Measurements from ENCODE around the gene SMOC1.

SMOC1 gene

GRCh38 chr14:69932391-69932790 is 53.2 kb downstream of the SMOC1 start:
- H3K27me3 ChIP-seq (ENCODE audit: control insufficient read depth in 1 of 2, insufficient read depth in 2 of 2, low read length in 2 of 2): no peaks in the 10 kb centered on the region
- H3K36me3 ChIP-seq (ENCODE audit: insufficient read depth, low read length): no peaks in the 10 kb centered on the region
- H3K27ac ChIP-seq (ENCODE audit: low read depth, low read length): no peak overlapping the region
- no peak overlapping the region for H3K4me3 ChIP-seq (ENCODE audit: low read depth in 1 of 2, low read length in 2 of 2)
- no peak overlapping the region for H3K9ac ChIP-seq (ENCODE audit: low read length)
- no peaks in the 10 kb centered on the region for H3K9me3 ChIP-seq (ENCODE audit: low read length)
- H3K4me1 ChIP-seq (ENCODE audit: insufficient read depth, low read length): no peaks in the 10 kb centered on the region

GRCh38 chr14:69933623-69934275 is 54.5 kb downstream of the SMOC1 start:
- no peak overlapping the region for H3K4me3 ChIP-seq (ENCODE audit: low read depth in 1 of 2, low read length in 2 of 2)
- H3K27me3 ChIP-seq (ENCODE audit: control insufficient read depth in 1 of 2, insufficient read depth in 2 of 2, low read length in 2 of 2): no peaks in the 10 kb centered on the region
- H3K27ac ChIP-seq (ENCODE audit: low read depth, low read length): no peak overlapping the region
- H3K36me3 ChIP-seq (ENCODE audit: insufficient read depth, low read length): no peaks in the 10 kb centered on the region
- no peaks in the 10 kb centered on the region for H3K4me1 ChIP-seq (ENCODE audit: insufficient read depth, low read length)
- H3K9me3 ChIP-seq (ENCODE audit: low read length): no peaks in the 10 kb centered on the region
- H3K9ac ChIP-seq (ENCODE audit: low read length): no peak overlapping the region

- Histone ChIP-seq H3K36me3 (ENCODE audit: insufficient read depth, low read length) (no peaks in the 10 kb centered on the region), H3K9me3 (ENCODE audit: low read length) (no peaks in the 10 kb centered on the region), H3K4me3 (ENCODE audit: low read depth in 1 of 2, low read length in 2 of 2) (no peak overlapping the region), H3K9ac (ENCODE audit: low read length) (no peak overlapping the region), H3K27ac (ENCODE audit: low read depth, low read length) (no peak overlapping the region), H3K4me1 (ENCODE audit: insufficient read depth, low read length) (no peaks in the 10 kb centered on the region), H3K27me3 (ENCODE audit: control insufficient read depth in 1 of 2, insufficient read depth in 2 of 2, low read length in 2 of 2) (no peaks in the 10 kb centered on the region)
Observed at GRCh38 chr14:69937367-69938081, 58.3 kb downstream of the SMOC1 start.

GRCh38 chr14:69938751-69939150 is 59.5 kb downstream of the SMOC1 start:
- no peaks in the 10 kb centered on the region for H3K4me1 ChIP-seq (ENCODE audit: insufficient read depth, low read length)
- H3K4me3 ChIP-seq (ENCODE audit: low read depth in 1 of 2, low read length in 2 of 2): no peak overlapping the region
- H3K27ac ChIP-seq (ENCODE audit: low read depth, low read length): no peak overlapping the region
- H3K36me3 ChIP-seq (ENCODE audit: insufficient read depth, low read length): no peaks in the 10 kb centered on the region
- no peaks in the 10 kb centered on the region for H3K27me3 ChIP-seq (ENCODE audit: control insufficient read depth in 1 of 2, insufficient read depth in 2 of 2, low read length in 2 of 2)
- no peaks in the 10 kb centered on the region for H3K9me3 ChIP-seq (ENCODE audit: low read length)
- no peak overlapping the region for H3K9ac ChIP-seq (ENCODE audit: low read length)

- no peak overlapping the region for H3K4me3 ChIP-seq (ENCODE audit: low read depth in 1 of 2, low read length in 2 of 2)
- H3K36me3 ChIP-seq (ENCODE audit: insufficient read depth, low read length): no peaks in the 10 kb centered on the region
- no peaks in the 10 kb centered on the region for H3K9me3 ChIP-seq (ENCODE audit: low read length)
- H3K4me1 ChIP-seq (ENCODE audit: insufficient read depth, low read length): no peaks in the 10 kb centered on the region
- no peak overlapping the region for H3K9ac ChIP-seq (ENCODE audit: low read length)
- no peaks in the 10 kb centered on the region for H3K27me3 ChIP-seq (ENCODE audit: control insufficient read depth in 1 of 2, insufficient read depth in 2 of 2, low read length in 2 of 2)
- H3K27ac ChIP-seq (ENCODE audit: low read depth, low read length): no peak overlapping the region
Observed at GRCh38 chr14:69941768-69942742, 62.8 kb downstream of the SMOC1 start.

- Histone ChIP-seq H3K27ac (ENCODE audit: low read depth, low read length) (no peak overlapping the region), H3K9me3 (ENCODE audit: low read length) (no peaks in the 10 kb centered on the region), H3K4me1 (ENCODE audit: insufficient read depth, low read length) (no peaks in the 10 kb centered on the region), H3K27me3 (ENCODE audit: control insufficient read depth in 1 of 2, insufficient read depth in 2 of 2, low read length in 2 of 2) (no peaks in the 10 kb centered on the region), H3K4me3 (ENCODE audit: low read depth in 1 of 2, low read length in 2 of 2) (no peak overlapping the region), H3K36me3 (ENCODE audit: insufficient read depth, low read length) (no peaks in the 10 kb centered on the region), H3K9ac (ENCODE audit: low read length) (no peak overlapping the region)
Observed at GRCh38 chr14:69943084-69943780, 64.0 kb downstream of the SMOC1 start.

GRCh38 chr14:69945347-69945746 is 66.1 kb downstream of the SMOC1 start:
- Histone ChIP-seq H3K27me3 (ENCODE audit: control insufficient read depth in 1 of 2, insufficient read depth in 2 of 2, low read length in 2 of 2) (no peaks in the 10 kb centered on the region), H3K36me3 (ENCODE audit: insufficient read depth, low read length) (no peaks in the 10 kb centered on the region), H3K9me3 (ENCODE audit: low read length) (no peaks in the 10 kb centered on the region)

GRCh38 chr14:69945912-69946311 is 66.7 kb downstream of the SMOC1 start:
- Histone ChIP-seq H3K4me1 (ENCODE audit: insufficient read depth, low read length) (no peaks in the 10 kb centered on the region), H3K27me3 (ENCODE audit: control insufficient read depth in 1 of 2, insufficient read depth in 2 of 2, low read length in 2 of 2) (no peaks in the 10 kb centered on the region), H3K36me3 (ENCODE audit: insufficient read depth, low read length) (no peaks in the 10 kb centered on the region), H3K9ac (ENCODE audit: low read length) (no peak overlapping the region), H3K4me3 (ENCODE audit: low read depth in 1 of 2, low read length in 2 of 2) (no peak overlapping the region), H3K27ac (ENCODE audit: low read depth, low read length) (no peak overlapping the region), H3K9me3 (ENCODE audit: low read length) (no peaks in the 10 kb centered on the region)

More at GRCh38 chr14:69945347-69945746, 66.1 kb downstream of the SMOC1 start:
- no peak overlapping the region for H3K27ac ChIP-seq (ENCODE audit: low read depth, low read length)
- H3K9ac ChIP-seq (ENCODE audit: low read length): no peak overlapping the region
- H3K4me1 ChIP-seq (ENCODE audit: insufficient read depth, low read length): no peaks in the 10 kb centered on the region
- H3K4me3 ChIP-seq (ENCODE audit: low read depth in 1 of 2, low read length in 2 of 2): no peak overlapping the region

GRCh38 chr14:69948351-69948750 is 69.1 kb downstream of the SMOC1 start:
- no peaks in the 10 kb centered on the region for H3K9me3 ChIP-seq (ENCODE audit: low read length)
- no peaks in the 10 kb centered on the region for H3K27me3 ChIP-seq (ENCODE audit: control insufficient read depth in 1 of 2, insufficient read depth in 2 of 2, low read length in 2 of 2)
- H3K27ac ChIP-seq (ENCODE audit: low read depth, low read length): no peak overlapping the region
- no peaks in the 10 kb centered on the region for H3K4me1 ChIP-seq (ENCODE audit: insufficient read depth, low read length)
- no peaks in the 10 kb centered on the region for H3K36me3 ChIP-seq (ENCODE audit: insufficient read depth, low read length)
- H3K9ac ChIP-seq (ENCODE audit: low read length): no peak overlapping the region
- no peak overlapping the region for H3K4me3 ChIP-seq (ENCODE audit: low read depth in 1 of 2, low read length in 2 of 2)

- H3K36me3 ChIP-seq (ENCODE audit: insufficient read depth, low read length): no peaks in the 10 kb centered on the region
- H3K9me3 ChIP-seq (ENCODE audit: low read length): no peaks in the 10 kb centered on the region
- no peak overlapping the region for H3K9ac ChIP-seq (ENCODE audit: low read length)
- H3K27me3 ChIP-seq (ENCODE audit: control insufficient read depth in 1 of 2, insufficient read depth in 2 of 2, low read length in 2 of 2): no peaks in the 10 kb centered on the region
- no peak overlapping the region for H3K27ac ChIP-seq (ENCODE audit: low read depth, low read length)
- H3K4me1 ChIP-seq (ENCODE audit: insufficient read depth, low read length): no peaks in the 10 kb centered on the region
- H3K4me3 ChIP-seq (ENCODE audit: low read depth in 1 of 2, low read length in 2 of 2): no peak overlapping the region
Observed at GRCh38 chr14:69951263-69951662, 72.0 kb downstream of the SMOC1 start.

GRCh38 chr14:69951935-69952334 is 72.7 kb downstream of the SMOC1 start:
- no peaks in the 10 kb centered on the region for H3K9me3 ChIP-seq (ENCODE audit: low read length)
- no peak overlapping the region for H3K4me3 ChIP-seq (ENCODE audit: low read depth in 1 of 2, low read length in 2 of 2)
- H3K27me3 ChIP-seq (ENCODE audit: control insufficient read depth in 1 of 2, insufficient read depth in 2 of 2, low read length in 2 of 2): no peaks in the 10 kb centered on the region
- H3K27ac ChIP-seq (ENCODE audit: low read depth, low read length): no peak overlapping the region
- H3K9ac ChIP-seq (ENCODE audit: low read length): no peak overlapping the region
- no peaks in the 10 kb centered on the region for H3K4me1 ChIP-seq (ENCODE audit: insufficient read depth, low read length)
- H3K36me3 ChIP-seq (ENCODE audit: insufficient read depth, low read length): no peaks in the 10 kb centered on the region
